Stimulated activated CD8-positive, alpha-beta memory T cell treated with anti-CD3 and anti-CD28 coated beads, Interleukin-7, amount 100 ng/mL, for 4 hours (primary cell): ENCODE results near the gene HCK.
"Not testable (repeated sequence)": the region's sequence is repeated elsewhere in the genome, so short reads cannot be mapped to it uniquely, and the experiment has no call there.

Experiments used
- DNase-seq, 2 donors: peaks; one replicate each; pipeline ENCODE4 v3.0.0-alpha.2; 2020; ENCODE audit warnings: low read depth in 2 of 2

HCK gene

GRCh38 chr20:32108814-32109391 lies 56.9 kb downstream of the HCK start:
- no peak for DNase-seq

GRCh38 chr20:32109392-32110172 lies 57.5 kb downstream of the HCK start, which contains the start of gene TM9SF4:
Gene TM9SF4 (plus strand): TSS chr20:32109714. CDS start chr20:32109741, 27 bp downstream.
- peak; percentile 79 to 87 for DNase-seq

- no peak for DNase-seq
Observed at GRCh38 chr20:32110173-32110704, 58.2 kb downstream of the HCK start.

GRCh38 chr20:32110727-32111126 lies 58.7 kb downstream of the HCK start:
- DNase-seq, result no peak

GRCh38 chr20:32111156-32111686 lies 59.2 kb downstream of the HCK start:
- no peak for DNase-seq

- DNase-seq, result no peak
Observed at GRCh38 chr20:32111753-32112152, 59.7 kb downstream of the HCK start.

GRCh38 chr20:32112841-32113240 lies 60.8 kb downstream of the HCK start:
- DNase-seq, result no peak

GRCh38 chr20:32113591-32114260 lies 61.7 kb downstream of the HCK start:
- no peak for DNase-seq

GRCh38 chr20:32114305-32114960 lies 62.4 kb downstream of the HCK start:
- no peak for DNase-seq

- no peak for DNase-seq
Observed at GRCh38 chr20:32115211-32115767, 63.2 kb downstream of the HCK start.

- no peak for DNase-seq
Observed at GRCh38 chr20:32116079-32116521, 64.1 kb downstream of the HCK start.

- DNase-seq, result not testable (repeated sequence)
Observed at GRCh38 chr20:32116796-32117195, 64.8 kb downstream of the HCK start.

GRCh38 chr20:32118427-32118826 lies 66.4 kb downstream of the HCK start:
- DNase-seq, result not testable (repeated sequence)

- DNase-seq, result no peak
Observed at GRCh38 chr20:32119734-32120133, 67.7 kb downstream of the HCK start.

- DNase-seq, result not testable (repeated sequence)
Observed at GRCh38 chr20:32121908-32122307, 69.9 kb downstream of the HCK start.

GRCh38 chr20:32123088-32123487 lies 71.0 kb downstream of the HCK start:
- no peak for DNase-seq

- DNase-seq, result no peak
Observed at GRCh38 chr20:32124916-32125454, 72.9 kb downstream of the HCK start.

- DNase-seq, result no peak
Observed at GRCh38 chr20:32125506-32125905, 73.5 kb downstream of the HCK start.

- no peak for DNase-seq
Observed at GRCh38 chr20:32126919-32127318, 74.9 kb downstream of the HCK start.

GRCh38 chr20:32127347-32127746 lies 75.3 kb downstream of the HCK start:
- DNase-seq, result no peak

GRCh38 chr20:32128167-32128566 lies 76.1 kb downstream of the HCK start:
- DNase-seq, result no peak
